Measurements from ENCODE around the gene ADARB1. TPM values are rescaled to one million over a fixed set of nuclear protein-coding genes. Genes with fewer than 3 reads are reported as not detected.

The ADARB1 gene
- total RNA-seq, 2 donors from 2014 or later, result 72.4 to 85.6 TPM

- DNase-seq (ENCODE audit: low spot score), result peak; percentile 66
- intact Hi-C loops (cut with DNase I), result loop anchor here (10.0 kb wide), 2 partner anchors 284 to 294 kb away; no protein-coding TSS in a partner anchor
Observed at GRCh38 chr21:45150638-45151131, 76.3 kb downstream of the ADARB1 start.

GRCh38 chr21:45151445-45152160 is 77.2 kb downstream of the ADARB1 start:
- peak; percentile 35 for DNase-seq (ENCODE audit: low spot score)
- intact Hi-C loops (cut with DNase I), result loop anchor here (10.0 kb wide), 2 partner anchors 283 to 293 kb away; no protein-coding TSS in a partner anchor

GRCh38 chr21:45152265-45152746 is 77.9 kb downstream of the ADARB1 start:
- peak; percentile 86 for DNase-seq (ENCODE audit: low spot score)
- intact Hi-C loops (cut with DNase I), result loop anchor here (10.0 kb wide), 2 partner anchors 282 to 292 kb away; no protein-coding TSS in a partner anchor

- peak; percentile 60 for DNase-seq (ENCODE audit: low spot score)
- intact Hi-C loops (cut with DNase I), result loop anchor here (10.0 kb wide), 2 partner anchors 281 to 291 kb away; no protein-coding TSS in a partner anchor
Observed at GRCh38 chr21:45153358-45154318, 79.3 kb downstream of the ADARB1 start.

GRCh38 chr21:45154511-45155508 is 80.4 kb downstream of the ADARB1 start:
- DNase-seq (ENCODE audit: low spot score), result peak; percentile 70
- intact Hi-C loops (cut with DNase I), result loop anchor here (10.0 kb wide), 2 partner anchors 280 to 290 kb away; no protein-coding TSS in a partner anchor

GRCh38 chr21:45155910-45156309 is 81.5 kb downstream of the ADARB1 start:
- no peak for DNase-seq (ENCODE audit: low spot score)
- intact Hi-C loops (cut with DNase I), result loop anchor here (10.0 kb wide), 2 partner anchors 279 to 289 kb away; no protein-coding TSS in a partner anchor

- DNase-seq (ENCODE audit: low spot score), result peak; percentile 30
- intact Hi-C loops (cut with DNase I), result loop anchor here (10.0 kb wide), 2 partner anchors 278 to 288 kb away; no protein-coding TSS in a partner anchor
Observed at GRCh38 chr21:45156459-45156858, 82.1 kb downstream of the ADARB1 start.

GRCh38 chr21:45157932-45158331 is 83.6 kb downstream of the ADARB1 start:
- intact Hi-C loops (cut with DNase I), result loop anchor here (10.0 kb wide), 2 partner anchors 277 to 287 kb away; no protein-coding TSS in a partner anchor
- peak; percentile 28 for DNase-seq (ENCODE audit: low spot score)

GRCh38 chr21:45158491-45159423 is 84.4 kb downstream of the ADARB1 start:
- DNase-seq (ENCODE audit: low spot score), result peak; percentile 44
- intact Hi-C loops (cut with DNase I), result loop anchor here (10.0 kb wide), 2 partner anchors 276 to 286 kb away; no protein-coding TSS in a partner anchor

GRCh38 chr21:45160198-45160597 is 85.8 kb downstream of the ADARB1 start:
- intact Hi-C loops (cut with DNase I), result loop anchor here in 1 of 2 donors (10.0 kb wide), 1 partner anchor 115 kb away; no protein-coding TSS in a partner anchor
- peak; percentile 62 for DNase-seq (ENCODE audit: low spot score)

GRCh38 chr21:45161038-45161945 is 86.9 kb downstream of the ADARB1 start:
- intact Hi-C loops (cut with DNase I), result loop anchor here in 1 of 2 donors (10.0 kb wide), 1 partner anchor 114 kb away; no protein-coding TSS in a partner anchor
- DNase-seq (ENCODE audit: low spot score), result peak; percentile 78

GRCh38 chr21:45162115-45162514 is 87.7 kb downstream of the ADARB1 start:
- intact Hi-C loops (cut with DNase I), result loop anchor here in 1 of 2 donors (10.0 kb wide), 1 partner anchor 113 kb away; no protein-coding TSS in a partner anchor
- peak; percentile 57 for DNase-seq (ENCODE audit: low spot score)

- DNase-seq (ENCODE audit: low spot score), result peak; percentile 72
- intact Hi-C loops (cut with DNase I), result loop anchor here in 1 of 2 donors (10.0 kb wide), 1 partner anchor 112 kb away; no protein-coding TSS in a partner anchor
Observed at GRCh38 chr21:45162809-45163208, 88.4 kb downstream of the ADARB1 start.

GRCh38 chr21:45163413-45164123 is 89.2 kb downstream of the ADARB1 start:
- DNase-seq (ENCODE audit: low spot score), result peak; percentile 78
- intact Hi-C loops (cut with DNase I), result loop anchor here in 1 of 2 donors (10.0 kb wide), 1 partner anchor 111 kb away; no protein-coding TSS in a partner anchor

GRCh38 chr21:45164124-45164511 is 89.7 kb downstream of the ADARB1 start:
- intact Hi-C loops (cut with DNase I), result loop anchor here in 1 of 2 donors (10.0 kb wide), 1 partner anchor 111 kb away; no protein-coding TSS in a partner anchor

More at GRCh38 chr21:45164124-45164511, 89.7 kb downstream of the ADARB1 start:
- DNase-seq (ENCODE audit: low spot score), result peak; percentile 57

Data from posterior vena cava (tissue), 2 donors.